PC-3 (cell line): Measurements from ENCODE around the gene HEXA.

Source experiments
- EZH2 ChIP-seq: fragments of 300-600 bp; sonication (generic); IDR thresholded peaks from one replicate; pipeline ENCODE4 v1.6.1; 2017; ENCODE audit warnings: antibody characterized with exemption, mild to moderate bottlenecking, low read length; ENCODE audit not compliant: unreplicated experiment
- EZH2phosphoT487 ChIP-seq: fragments of 300-600 bp; sonication (generic); IDR thresholded peaks from 2 replicates; pipeline ENCODE4 v1.6.1; 2018; ENCODE audit warnings: mild to moderate bottlenecking, antibody characterized with exemption, low read length, borderline replicate concordance
- TF ChIP-seq, protein P1 (sequence below): fragments of 300-600 bp; sonication (generic); conservative IDR thresholded peaks from 2 replicates; pipeline ENCODE4 v1.5.1; 2017; ENCODE audit warnings: antibody characterized with exemption, low read depth, mild to moderate bottlenecking, low read length

DNA sequence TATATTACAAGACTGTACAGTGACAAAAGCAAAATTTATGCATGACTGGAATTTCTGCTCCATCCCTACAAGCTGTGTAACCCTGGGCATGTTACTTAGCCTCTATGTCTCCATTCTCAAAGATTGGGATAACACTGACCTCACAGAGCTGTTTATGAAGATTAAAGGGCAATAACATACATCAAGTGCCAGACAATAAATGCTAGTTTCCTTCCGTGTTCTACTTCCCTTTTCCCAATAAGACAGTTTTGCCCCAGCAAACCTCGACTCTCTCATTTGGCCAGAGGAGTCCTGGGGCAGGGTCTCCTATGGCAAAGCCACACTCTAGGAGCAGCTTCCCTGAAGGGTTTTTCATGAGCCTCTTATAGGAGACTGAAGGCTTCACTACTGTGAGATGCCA, 7.5 kb downstream of the HEXA start:
- TF ChIP-seq, protein P1, sequence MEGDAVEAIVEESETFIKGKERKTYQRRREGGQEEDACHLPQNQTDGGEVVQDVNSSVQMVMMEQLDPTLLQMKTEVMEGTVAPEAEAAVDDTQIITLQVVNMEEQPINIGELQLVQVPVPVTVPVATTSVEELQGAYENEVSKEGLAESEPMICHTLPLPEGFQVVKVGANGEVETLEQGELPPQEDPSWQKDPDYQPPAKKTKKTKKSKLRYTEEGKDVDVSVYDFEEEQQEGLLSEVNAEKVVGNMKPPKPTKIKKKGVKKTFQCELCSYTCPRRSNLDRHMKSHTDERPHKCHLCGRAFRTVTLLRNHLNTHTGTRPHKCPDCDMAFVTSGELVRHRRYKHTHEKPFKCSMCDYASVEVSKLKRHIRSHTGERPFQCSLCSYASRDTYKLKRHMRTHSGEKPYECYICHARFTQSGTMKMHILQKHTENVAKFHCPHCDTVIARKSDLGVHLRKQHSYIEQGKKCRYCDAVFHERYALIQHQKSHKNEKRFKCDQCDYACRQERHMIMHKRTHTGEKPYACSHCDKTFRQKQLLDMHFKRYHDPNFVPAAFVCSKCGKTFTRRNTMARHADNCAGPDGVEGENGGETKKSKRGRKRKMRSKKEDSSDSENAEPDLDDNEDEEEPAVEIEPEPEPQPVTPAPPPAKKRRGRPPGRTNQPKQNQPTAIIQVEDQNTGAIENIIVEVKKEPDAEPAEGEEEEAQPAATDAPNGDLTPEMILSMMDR, result no peak
- no peak for TF ChIP-seq EZH2
- TF ChIP-seq EZH2phosphoT487, result no peak
